Stimulated activated CD8-positive, alpha-beta memory T cell treated with anti-CD3 and anti-CD28 coated beads, Interleukin-15, amount 100 ng/mL, for 24 hours (primary cell): ENCODE measurements around the gene ADGRG4.
"Not testable (repeated sequence)": the region's sequence is repeated elsewhere in the genome, so short reads cannot be mapped to it uniquely, and the experiment has no call there.

Experiments used
- DNase-seq: peaks from one replicate; pipeline ENCODE4 v3.0.0-alpha.2; 2020; ENCODE audit warnings: low read depth

ADGRG4 gene

GRCh38 chrX:136386826-136387225 lies 86.1 kb downstream of the ADGRG4 start:
- DNase-seq = no peak

GRCh38 chrX:136387951-136388502 lies 87.3 kb downstream of the ADGRG4 start:
- DNase-seq = no peak

- no peak for DNase-seq
These were observed 90.2 kb downstream of the ADGRG4 start for GRCh38 chrX:136390921-136391320.

- no peak for DNase-seq
These were observed 94.5 kb downstream of the ADGRG4 start for GRCh38 chrX:136395271-136395670.

GRCh38 chrX:136397001-136397400 lies 96.2 kb downstream of the ADGRG4 start:
- DNase-seq = no peak

- no peak for DNase-seq
These were observed 104.4 kb downstream of the ADGRG4 start for GRCh38 chrX:136405126-136405525.

GRCh38 chrX:136417806-136418205 lies 117.0 kb downstream of the ADGRG4 start:
- DNase-seq = no peak

GRCh38 chrX:136421338-136421737 lies 120.6 kb downstream of the ADGRG4 start:
- no peak for DNase-seq

- no peak for DNase-seq
These were observed 123.0 kb downstream of the ADGRG4 start for GRCh38 chrX:136423724-136424123.

GRCh38 chrX:136425996-136426395 lies 125.2 kb downstream of the ADGRG4 start:
- DNase-seq = no peak

GRCh38 chrX:136431625-136432024 lies 130.9 kb downstream of the ADGRG4 start:
- no peak for DNase-seq

- DNase-seq = no peak
These were observed 137.0 kb downstream of the ADGRG4 start for GRCh38 chrX:136437774-136438173.

GRCh38 chrX:136438192-136438591 lies 137.4 kb downstream of the ADGRG4 start:
- DNase-seq = no peak

- DNase-seq = not testable (repeated sequence)
These were observed 144.9 kb downstream of the ADGRG4 start for GRCh38 chrX:136445674-136446073.

GRCh38 chrX:136446208-136446607 lies 145.4 kb downstream of the ADGRG4 start:
- no peak for DNase-seq

- no peak for DNase-seq
These were observed 146.5 kb downstream of the ADGRG4 start for GRCh38 chrX:136447308-136447707.

- DNase-seq = no peak
These were observed 147.2 kb downstream of the ADGRG4 start for GRCh38 chrX:136447968-136448367.

- DNase-seq = no peak
These were observed 149.5 kb downstream of the ADGRG4 start for GRCh38 chrX:136450050-136450830.

- DNase-seq = no peak
These were observed 151.9 kb downstream of the ADGRG4 start for GRCh38 chrX:136452614-136453013.

- DNase-seq = no peak
These were observed 152.4 kb downstream of the ADGRG4 start for GRCh38 chrX:136453114-136453513.

GRCh38 chrX:136453771-136454170 lies 153.0 kb downstream of the ADGRG4 start:
- no peak for DNase-seq

GRCh38 chrX:136456133-136456532 lies 155.4 kb downstream of the ADGRG4 start:
- DNase-seq = no peak

- DNase-seq = no peak
These were observed 156.6 kb downstream of the ADGRG4 start for GRCh38 chrX:136457303-136457917.
